ENCODE data around the gene CST2.
"Not testable (repeated sequence)": the region's sequence is repeated elsewhere in the genome, so short reads cannot be mapped to it uniquely, and the experiment has no call there.

Gene CST2

DNA sequence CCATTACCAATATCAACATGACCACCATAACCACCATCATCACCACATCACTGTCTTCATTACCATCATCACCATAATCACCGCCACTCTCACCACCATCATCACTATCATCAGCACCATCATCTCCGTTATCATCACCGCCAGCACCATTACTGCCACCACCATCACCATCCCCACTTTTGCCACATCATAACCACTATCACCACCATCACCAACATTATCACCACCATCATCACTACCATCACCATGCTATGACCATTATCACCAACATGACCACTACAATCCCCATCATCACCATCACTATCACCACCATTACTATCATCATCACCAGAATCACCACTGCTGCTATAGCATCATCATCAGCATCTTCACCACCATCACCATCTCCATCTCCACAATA is 25.7 kb downstream of the CST2 start:
- no peak for DNase-seq

DNA sequence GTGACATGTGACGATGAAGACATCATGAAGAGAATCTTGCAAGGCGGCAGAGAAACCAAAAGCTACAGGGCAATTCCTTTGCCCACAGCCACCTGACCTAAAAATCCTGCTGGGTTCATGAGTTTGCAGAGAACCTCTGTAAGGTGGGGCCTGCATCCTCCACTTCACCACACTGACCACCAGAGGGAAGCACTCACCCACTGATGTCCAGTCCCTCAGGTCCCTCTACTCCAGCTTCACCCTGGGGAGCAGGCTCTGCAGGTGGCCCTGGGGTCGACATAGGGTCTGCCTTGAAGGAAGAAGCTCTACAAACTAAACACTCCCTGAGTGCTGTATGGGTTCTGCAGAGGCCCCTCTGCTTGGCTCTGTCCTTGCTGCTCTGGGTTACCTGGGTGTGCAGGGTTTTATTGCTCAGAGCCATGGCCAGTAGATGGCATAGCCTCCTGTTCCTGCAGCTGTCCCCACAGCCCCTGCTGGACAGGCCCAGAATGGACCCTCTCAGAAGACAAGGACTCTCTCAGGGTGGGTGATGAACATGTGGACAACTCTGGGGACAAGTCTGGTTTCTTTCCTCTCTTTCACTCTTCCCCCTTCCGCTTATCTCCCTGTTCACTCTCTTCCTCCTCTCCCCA is 27.2 kb downstream of the CST2 start:
- DNase-seq, result peak in 1 of 6 experiments; percentile 4

DNA sequence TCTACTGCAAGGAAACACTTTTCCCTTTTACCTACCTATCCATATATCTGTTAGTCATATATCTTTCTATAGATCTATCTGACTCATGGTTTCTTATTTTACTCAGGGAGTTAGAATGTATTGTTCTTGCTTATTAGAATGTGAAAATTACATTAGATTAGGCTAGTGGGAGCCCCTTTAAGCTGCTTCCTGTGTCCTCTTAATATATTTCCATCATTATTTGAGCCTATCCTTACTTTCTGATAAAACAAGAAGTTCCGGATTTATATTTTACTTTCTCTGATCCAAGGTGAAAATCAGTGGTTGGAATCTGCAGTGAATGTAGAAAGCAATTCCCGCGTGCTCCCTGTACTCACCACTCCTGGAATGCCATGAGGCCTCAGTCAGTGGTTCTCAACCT is 31.0 kb downstream of the CST2 start:
- DNase-seq, result no peak

DNA sequence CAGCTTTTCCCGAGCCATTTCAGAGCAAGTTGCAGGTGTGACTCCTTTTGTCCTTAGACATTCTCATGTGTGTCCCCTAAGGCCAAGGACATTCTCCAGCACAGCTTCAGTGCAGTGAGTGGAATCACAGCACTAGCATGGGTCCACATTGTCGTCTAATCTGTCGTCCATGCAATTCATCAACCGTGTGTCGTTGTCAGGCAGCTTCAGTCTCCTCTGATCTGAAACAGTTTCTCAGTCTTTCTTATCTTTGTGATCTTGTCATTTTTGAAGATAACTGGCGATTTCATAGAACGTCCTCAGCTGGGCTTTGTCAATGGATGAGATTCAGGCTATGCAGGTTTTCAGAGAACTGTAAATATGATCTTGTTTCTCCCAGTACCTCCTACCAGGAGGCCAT is 31.7 kb downstream of the CST2 start:
- DNase-seq, result no peak

DNA sequence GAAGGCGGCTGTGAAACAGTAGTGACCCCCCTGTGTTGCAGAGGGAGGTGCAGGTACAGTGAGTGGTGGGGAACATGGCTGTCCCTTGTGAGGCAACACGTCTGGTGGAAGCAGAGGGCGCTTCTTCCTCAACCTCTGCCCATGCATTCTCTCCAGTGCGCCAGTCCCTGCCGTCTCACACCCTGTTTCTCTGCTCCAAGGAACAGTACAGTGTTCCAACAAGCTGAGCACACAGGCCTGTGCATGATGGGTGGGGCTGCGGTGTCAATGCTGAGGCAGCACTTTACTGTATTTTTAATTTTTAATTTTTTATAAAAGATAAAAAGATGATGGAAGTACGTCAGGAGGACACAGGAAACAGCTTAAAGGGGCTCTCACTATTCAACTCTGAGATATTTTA is 32.5 kb downstream of the CST2 start:
- DNase-seq, result no peak

DNA sequence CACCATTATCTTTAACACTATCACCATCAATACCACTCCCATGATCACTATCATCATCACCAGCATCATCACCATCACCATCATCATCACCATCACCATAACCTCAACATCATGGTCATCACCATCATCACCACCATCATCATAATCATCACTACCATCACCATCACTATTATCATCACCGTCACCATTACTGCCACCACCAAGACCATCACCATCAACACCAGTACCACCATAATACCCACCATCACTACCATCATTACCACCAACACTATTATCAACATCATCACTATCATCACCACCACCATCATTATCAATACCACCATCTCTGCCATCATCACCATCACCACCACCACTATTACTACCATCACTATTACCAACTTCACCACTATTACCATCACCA is 43.1 kb downstream of the CST2 start:
- DNase-seq, result no peak

DNA sequence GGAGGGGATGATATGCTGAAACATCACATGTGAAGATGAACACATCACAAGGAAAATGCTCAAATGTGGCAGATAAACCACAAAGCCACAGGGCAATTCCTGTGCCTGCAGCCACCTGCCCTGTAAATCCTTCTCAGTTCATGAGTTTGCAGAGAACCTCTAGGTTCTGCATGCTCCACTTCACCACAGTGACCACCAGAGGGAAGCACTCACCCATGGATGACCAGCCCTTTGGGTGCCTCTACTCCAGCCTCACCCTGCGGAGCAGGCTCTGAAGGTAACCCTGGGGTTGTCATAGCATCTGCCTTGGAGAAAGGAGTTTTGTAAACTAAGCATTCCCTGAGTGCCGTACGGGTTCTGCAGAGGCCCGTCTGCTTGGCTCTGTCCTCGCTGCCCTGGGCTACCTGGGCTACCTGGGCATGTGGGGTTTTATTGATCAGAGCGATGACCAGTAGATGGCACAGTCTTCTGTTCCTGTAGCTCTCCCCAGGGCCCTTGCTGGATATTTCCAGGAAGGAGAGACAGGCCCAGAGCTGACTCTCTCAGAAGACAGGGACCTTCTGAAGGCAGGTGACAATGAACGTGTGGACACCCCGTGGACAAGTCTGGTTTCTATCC is 44.1 kb downstream of the CST2 start:
- no peak for DNase-seq

DNA sequence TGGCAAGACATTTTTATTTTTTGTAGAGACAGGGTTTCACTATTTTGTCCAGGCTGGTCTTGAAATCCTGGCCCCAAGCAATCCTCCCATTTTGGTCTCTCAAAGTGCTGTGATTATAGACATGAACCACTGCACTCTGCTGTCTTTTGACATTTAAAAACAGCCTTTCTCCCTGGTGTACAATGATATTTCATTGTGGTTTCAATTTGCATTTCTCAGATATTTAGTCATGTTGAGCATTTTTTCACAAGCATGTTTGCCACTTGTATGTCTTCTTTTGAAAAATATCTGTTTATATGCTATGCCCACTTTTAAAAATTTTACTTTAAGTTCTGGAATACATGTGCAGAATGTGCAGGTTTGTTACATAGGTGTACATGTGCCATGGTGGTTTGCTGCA is 47.9 kb downstream of the CST2 start:
- not testable (repeated sequence) for DNase-seq

DNA sequence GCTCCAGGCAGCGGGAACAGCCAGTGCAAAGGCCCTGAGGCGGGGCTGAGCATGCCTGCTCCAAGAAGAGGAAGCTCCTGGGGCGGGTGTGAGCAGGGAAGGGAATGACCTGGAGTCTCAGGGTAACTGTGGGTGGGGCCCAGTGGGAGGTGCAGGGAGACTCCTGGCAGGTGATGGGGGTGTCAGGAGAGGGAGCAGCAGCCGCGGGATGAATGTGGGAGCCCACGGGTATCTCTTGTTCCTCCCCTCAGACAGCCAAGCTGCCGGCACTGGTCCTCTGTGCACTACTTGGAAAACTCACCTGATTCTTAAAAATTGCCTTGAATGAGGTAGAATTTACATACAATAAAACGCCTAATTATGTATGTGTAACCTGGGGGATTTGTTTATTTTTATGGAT is 49.1 kb downstream of the CST2 start:
- DNase-seq, result not testable (repeated sequence)

DNA sequence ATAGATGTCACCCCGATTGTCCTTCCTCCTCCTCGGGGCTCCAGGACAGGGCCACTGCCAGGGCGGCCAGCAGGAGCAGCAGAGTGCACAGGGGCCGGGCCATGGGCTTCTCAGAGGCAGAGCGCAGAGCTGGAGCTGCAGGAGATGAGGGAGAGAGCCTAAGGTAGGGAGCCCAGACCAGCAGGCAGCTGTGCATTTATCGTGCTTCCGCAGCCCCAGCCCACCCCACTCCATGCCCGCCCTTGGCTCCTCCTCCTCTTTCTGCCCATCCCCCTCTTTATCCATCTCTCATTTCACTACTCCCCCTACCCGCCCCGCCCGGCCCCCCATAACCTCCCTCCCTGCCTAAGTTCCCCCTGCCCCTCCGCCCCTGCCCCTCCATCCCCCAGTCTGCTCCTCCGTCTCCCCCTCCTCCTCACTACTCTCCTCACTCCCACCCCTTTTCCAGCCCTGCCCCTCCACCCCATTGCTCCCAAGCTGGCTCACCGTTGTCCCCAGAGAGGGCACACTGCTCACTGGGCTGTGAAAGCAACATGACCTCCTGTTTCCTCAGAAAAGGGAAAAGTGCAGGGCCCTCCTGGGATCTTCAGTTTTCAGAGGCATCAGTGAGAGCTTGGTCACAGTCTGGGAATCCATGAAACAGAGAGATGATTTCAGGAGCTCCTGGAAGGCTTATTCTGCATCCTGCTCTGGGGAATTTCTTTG is 50.3 kb downstream of the CST2 start:
- DNase-seq, result no peak

DNA sequence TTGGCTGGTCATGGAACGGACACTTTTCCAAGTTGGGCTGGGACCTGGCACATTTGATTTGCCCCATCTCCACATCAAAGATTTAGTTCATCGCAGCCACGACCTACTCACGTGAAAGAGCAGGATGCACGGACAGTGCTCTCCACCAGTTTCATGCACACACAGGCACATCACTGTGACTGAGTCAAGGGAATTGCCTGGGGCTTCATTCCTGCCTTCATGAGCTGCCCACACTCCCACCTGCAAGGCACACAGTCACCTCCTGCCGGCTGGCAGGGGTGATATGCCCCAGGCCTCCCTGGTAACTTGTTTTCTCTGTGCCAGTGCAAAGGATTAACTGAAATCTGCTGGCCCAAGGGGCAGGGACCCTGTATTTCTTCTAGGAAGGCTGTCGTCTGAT is 52.4 kb downstream of the CST2 start:
- no peak for DNase-seq

All from stimulated activated naive CD4-positive, alpha-beta T cell (primary cell).